ENCODE measurements around the gene MRAS. TPM values are rescaled to one million over a fixed set of nuclear protein-coding genes. Genes with fewer than 3 reads are reported as not detected.

MRAS gene
- polyA plus RNA-seq, 1 donor (not counting 4 experiments of a cell fraction or from before 2014, with no cell fraction given): 7.7 TPM

DNA sequence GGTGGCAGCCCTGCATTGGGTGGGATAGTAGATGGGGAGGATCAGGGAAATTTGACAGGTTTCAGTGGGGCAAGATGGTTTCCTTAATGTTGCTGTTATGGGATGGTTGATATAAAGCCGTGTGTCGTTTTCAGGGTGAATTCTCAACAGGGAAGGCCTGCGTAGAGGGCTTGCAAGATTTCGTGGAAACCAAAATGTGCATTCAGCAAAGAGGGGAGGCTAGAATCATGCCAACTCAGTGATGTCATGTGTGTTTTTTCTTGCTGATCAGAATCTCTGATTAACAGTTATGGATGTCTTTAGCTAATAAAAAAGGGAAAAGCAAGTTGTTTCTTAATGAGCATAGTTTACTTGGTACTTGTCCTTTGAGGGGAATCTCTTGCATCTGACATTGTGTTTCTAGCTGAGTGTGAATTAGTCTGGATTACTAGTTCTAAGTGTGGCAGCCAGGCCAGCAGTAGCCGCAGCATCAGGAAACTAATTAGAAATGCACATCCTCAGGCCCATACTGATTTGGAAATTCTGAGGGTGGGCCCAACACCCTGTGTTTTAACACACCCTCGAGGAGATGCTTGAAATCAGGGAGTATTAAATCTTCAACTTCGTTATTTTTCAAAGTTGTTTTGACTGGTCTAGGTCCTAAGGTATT lies 24.8 kb downstream of the MRAS start:
- no peaks in the 10 kb centered on the region for H3K9me3 ChIP-seq (ENCODE audit: control insufficient read depth, low read depth, low read length)
- dilution Hi-C loops (cut with MboI; ENCODE audit: extremely low pct_ligation_motif_present, low sequenced_read_pairs): no loop called here
- H3K4me3 ChIP-seq (ENCODE audit: control insufficient read depth in 2 of 3, extremely low read depth in 1 of 3, insufficient read depth in 2 of 3, low read depth in 1 of 3, low read length in 3 of 3): no peak overlapping the region
- no peaks in the 10 kb centered on the region for H3K9me1 ChIP-seq (ENCODE audit: control insufficient read depth, extremely low read depth, insufficient read depth, low read length)
- H4K20me1 ChIP-seq (ENCODE audit: control insufficient read depth, extremely low read depth, insufficient read depth, low read length): no peaks in the 10 kb centered on the region
- H3K4me1 ChIP-seq (ENCODE audit: control insufficient read depth, extremely low read depth, insufficient read depth, low read length): no peaks in the 10 kb centered on the region
- DNase-seq (ENCODE audit: low read depth, low spot score) (no peak), FAIRE-seq (no peak)
- H3K27ac ChIP-seq (ENCODE audit: control insufficient read depth, insufficient read depth, low read length): no peak overlapping the region
- no peaks in the 10 kb centered on the region for H3K36me3 ChIP-seq (ENCODE audit: control insufficient read depth in 2 of 2, extremely low read depth in 1 of 2, insufficient read depth in 2 of 2, low read length in 2 of 2)
- TF ChIP-seq, protein P1, sequence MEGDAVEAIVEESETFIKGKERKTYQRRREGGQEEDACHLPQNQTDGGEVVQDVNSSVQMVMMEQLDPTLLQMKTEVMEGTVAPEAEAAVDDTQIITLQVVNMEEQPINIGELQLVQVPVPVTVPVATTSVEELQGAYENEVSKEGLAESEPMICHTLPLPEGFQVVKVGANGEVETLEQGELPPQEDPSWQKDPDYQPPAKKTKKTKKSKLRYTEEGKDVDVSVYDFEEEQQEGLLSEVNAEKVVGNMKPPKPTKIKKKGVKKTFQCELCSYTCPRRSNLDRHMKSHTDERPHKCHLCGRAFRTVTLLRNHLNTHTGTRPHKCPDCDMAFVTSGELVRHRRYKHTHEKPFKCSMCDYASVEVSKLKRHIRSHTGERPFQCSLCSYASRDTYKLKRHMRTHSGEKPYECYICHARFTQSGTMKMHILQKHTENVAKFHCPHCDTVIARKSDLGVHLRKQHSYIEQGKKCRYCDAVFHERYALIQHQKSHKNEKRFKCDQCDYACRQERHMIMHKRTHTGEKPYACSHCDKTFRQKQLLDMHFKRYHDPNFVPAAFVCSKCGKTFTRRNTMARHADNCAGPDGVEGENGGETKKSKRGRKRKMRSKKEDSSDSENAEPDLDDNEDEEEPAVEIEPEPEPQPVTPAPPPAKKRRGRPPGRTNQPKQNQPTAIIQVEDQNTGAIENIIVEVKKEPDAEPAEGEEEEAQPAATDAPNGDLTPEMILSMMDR (optimal IDR thresholded peaks at IDR 0.05 in 1 of 3, IDR thresholded peaks at IDR 0.05 in 1 of 3, conservative IDR thresholded peaks at IDR 0.05 in 1 of 3; ENCODE audit: extremely low read depth in 1 of 3, insufficient read depth in 2 of 3, low read length in 3 of 3): no peak
- TF ChIP-seq EZH2 (IDR thresholded peaks at IDR 0.05; ENCODE audit: low read length): no peak
- no peaks in the 10 kb centered on the region for H3K27me3 ChIP-seq (ENCODE audit: control insufficient read depth, extremely low read depth, insufficient read depth, low read length)
- no peak overlapping the region for H3K4me2 ChIP-seq (ENCODE audit: control insufficient read depth, extremely low read depth, insufficient read depth, low read depth, low read length)
- H3K9ac ChIP-seq (ENCODE audit: control insufficient read depth, extremely low read depth, insufficient read depth, low read length): no peak overlapping the region
- H2AFZ ChIP-seq (ENCODE audit: control insufficient read depth, low read length): no peak overlapping the region
- no peaks in the 10 kb centered on the region for H3K79me2 ChIP-seq (ENCODE audit: control insufficient read depth, insufficient read depth, low read length)

DNA sequence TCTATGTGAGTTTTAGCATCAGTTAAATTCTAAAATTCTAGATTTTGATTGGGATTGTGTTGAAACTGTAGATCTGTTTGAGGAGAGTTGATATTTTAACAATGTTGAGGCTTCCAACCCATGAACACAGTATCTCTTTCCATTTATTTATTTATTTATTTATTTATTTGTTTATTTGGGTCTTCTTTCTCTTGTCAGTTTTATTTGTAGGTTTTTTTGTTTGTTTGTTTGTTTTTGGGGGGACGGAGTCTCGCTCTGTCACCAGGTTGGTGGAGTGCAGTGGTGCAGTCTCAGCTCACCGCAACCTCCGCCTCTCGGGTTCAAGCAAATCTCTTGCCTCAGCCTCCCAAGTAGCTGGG lies 25.3 kb downstream of the MRAS start:
- Histone ChIP-seq H3K4me2 (ENCODE audit: control insufficient read depth, extremely low read depth, insufficient read depth, low read depth, low read length) (no peak overlapping the region), H3K9me3 (ENCODE audit: control insufficient read depth, low read depth, low read length) (no peaks in the 10 kb centered on the region), H3K79me2 (ENCODE audit: control insufficient read depth, insufficient read depth, low read length) (no peaks in the 10 kb centered on the region), H3K9me1 (ENCODE audit: control insufficient read depth, extremely low read depth, insufficient read depth, low read length) (no peaks in the 10 kb centered on the region), H2AFZ (ENCODE audit: control insufficient read depth, low read length) (no peak overlapping the region), H3K4me3 (ENCODE audit: control insufficient read depth in 2 of 3, extremely low read depth in 1 of 3, insufficient read depth in 2 of 3, low read depth in 1 of 3, low read length in 3 of 3) (no peak overlapping the region), H3K36me3 (ENCODE audit: control insufficient read depth in 2 of 2, extremely low read depth in 1 of 2, insufficient read depth in 2 of 2, low read length in 2 of 2) (no peaks in the 10 kb centered on the region), H3K4me1 (ENCODE audit: control insufficient read depth, extremely low read depth, insufficient read depth, low read length) (no peaks in the 10 kb centered on the region), H3K9ac (ENCODE audit: control insufficient read depth, extremely low read depth, insufficient read depth, low read length) (no peak overlapping the region), H3K27me3 (ENCODE audit: control insufficient read depth, extremely low read depth, insufficient read depth, low read length) (no peaks in the 10 kb centered on the region), H4K20me1 (ENCODE audit: control insufficient read depth, extremely low read depth, insufficient read depth, low read length) (no peaks in the 10 kb centered on the region), H3K27ac (ENCODE audit: control insufficient read depth, insufficient read depth, low read length) (no peak overlapping the region)
- no peak for TF ChIP-seq EZH2 (IDR thresholded peaks at IDR 0.05; ENCODE audit: low read length)
- TF ChIP-seq, protein P1 (optimal IDR thresholded peaks at IDR 0.05 in 1 of 3, IDR thresholded peaks at IDR 0.05 in 1 of 3, conservative IDR thresholded peaks at IDR 0.05 in 1 of 3; ENCODE audit: extremely low read depth in 1 of 3, insufficient read depth in 2 of 3, low read length in 3 of 3): no peak
- DNase-seq (ENCODE audit: low read depth, low spot score): no peak
- no peak for FAIRE-seq
- dilution Hi-C loops (cut with MboI; ENCODE audit: extremely low pct_ligation_motif_present, low sequenced_read_pairs): no loop called here
